GM19397 (cell line): ENCODE data around the gene TMEM108.
"Not testable (repeated sequence)": the region's sequence is repeated elsewhere in the genome, so short reads cannot be mapped to it uniquely, and the experiment has no call there.

Source experiments
- ATAC-seq: cut with Tn5 transposase; IDR thresholded peaks from one replicate; pipeline ENCODE4 v1.9.1; 2021; ENCODE audit warnings: mild to moderate bottlenecking, moderate library complexity; ENCODE audit not compliant: unreplicated experiment

The TMEM108 gene

GRCh38 chr3:133038089-133038730, at the start of gene TMEM108:
TMEM108 (plus strand) TSS chr3:133038391.
- ATAC-seq: peak; percentile 64

DNA sequence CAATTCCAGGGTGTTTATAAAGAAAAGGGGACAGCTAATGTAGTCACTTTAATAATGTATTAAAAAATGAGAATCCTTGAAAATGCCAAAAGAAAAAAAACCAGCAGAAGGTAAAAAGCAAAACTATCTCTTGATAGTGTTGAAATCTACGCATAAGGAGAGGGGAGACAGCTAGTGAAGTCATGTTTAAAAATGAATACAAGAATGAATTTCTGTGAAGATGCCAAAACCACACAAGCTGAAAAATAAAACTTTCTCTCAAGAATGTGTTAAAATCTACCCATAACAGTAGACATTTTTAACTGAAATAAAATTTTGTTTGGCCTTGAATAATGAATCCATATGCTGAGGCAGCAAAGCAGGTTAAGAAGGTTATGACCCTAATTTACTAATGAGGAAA, 42.2 kb upstream of the TMEM108 start:
- ATAC-seq: no peak

GRCh38 chr3:132997404-132998185, 40.6 kb upstream of the TMEM108 start:
- no peak for ATAC-seq

DNA sequence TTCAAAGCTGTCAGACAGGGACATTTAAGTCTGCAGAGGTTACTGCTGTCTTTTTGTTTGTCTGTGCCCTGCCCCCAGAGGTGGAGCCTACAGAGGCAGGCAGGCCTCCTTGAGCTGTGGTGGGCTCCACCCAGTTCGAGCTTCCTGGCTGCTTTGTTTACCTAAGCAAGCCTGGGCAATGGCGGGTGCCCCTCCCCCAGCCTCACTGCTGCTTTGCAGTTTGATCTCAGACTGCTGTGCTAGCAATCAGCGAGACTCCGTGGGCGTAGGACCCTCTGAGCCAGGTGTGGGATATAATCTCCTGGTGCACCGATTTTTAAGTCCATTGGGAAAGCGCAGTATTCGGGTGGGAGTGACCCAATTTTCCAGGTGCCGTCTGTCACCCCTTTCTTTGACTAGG, 33.2 kb upstream of the TMEM108 start:
- not testable (repeated sequence) for ATAC-seq

- ATAC-seq: no peak
Measured at GRCh38 chr3:133007601-133008000, 30.6 kb upstream of the TMEM108 start.

- no peak for ATAC-seq
Measured at GRCh38 chr3:133014325-133014724, 23.9 kb upstream of the TMEM108 start.

- not testable (repeated sequence) for ATAC-seq
Measured at GRCh38 chr3:133015573-133015972, 22.6 kb upstream of the TMEM108 start.

DNA sequence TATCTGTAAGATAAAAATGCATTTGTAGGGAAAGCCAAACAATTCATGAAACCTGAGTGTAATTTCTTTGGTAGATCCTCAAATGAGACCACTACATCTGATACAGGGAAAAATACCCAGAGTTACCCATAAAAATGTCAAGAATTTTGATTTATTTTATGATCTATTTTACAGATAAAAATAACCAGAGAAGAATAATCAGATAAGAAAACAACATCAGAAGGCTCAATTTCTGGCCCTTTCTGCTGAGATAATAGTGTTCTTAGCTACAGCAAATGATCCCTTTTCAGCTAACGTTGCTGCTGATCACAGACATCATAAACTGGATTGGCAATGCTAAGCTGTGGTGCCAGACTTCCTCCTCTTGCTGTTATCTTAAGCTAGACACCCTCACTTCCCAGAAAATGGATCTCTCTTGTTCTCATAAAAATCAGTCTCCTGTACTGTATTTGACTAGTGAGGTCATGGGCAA, 21.3 kb upstream of the TMEM108 start:
- ATAC-seq: no peak

DNA sequence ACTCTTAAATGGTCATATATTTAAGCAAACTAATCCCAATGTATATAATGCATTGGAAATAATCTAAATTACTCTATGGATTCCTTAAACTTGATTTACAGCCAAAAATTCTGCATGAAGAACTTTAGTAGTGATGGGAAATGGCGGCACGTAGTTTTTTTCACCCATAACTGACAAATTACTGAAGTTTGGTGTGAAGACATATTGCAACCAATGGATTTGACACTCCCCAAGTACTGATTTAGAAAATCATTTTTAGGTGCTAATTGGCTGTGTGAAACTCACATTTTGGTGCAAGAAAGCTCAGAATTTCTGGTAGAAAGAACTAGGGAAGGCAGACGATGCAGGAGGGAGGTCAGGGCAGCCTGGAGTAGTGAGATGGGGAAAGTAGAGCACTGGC, 19.3 kb upstream of the TMEM108 start:
- ATAC-seq: no peak

DNA sequence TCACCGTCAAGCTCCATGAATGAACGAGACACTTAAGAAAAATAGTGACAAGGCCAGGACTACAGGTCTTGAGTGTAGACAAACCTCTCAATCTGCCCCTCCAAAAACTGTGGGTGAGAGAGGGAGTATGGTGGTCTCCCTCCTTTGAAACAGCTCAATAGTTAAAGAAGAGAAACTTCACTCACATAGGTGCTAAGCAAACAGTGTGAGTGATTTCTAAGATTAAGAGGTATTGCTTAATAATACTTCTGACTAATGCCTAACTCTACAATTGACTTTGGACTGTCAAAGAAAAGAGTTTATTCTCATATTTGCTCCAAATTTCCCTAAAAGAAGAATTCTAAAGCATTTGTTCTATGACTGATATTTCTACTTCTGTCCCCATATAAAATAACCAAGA, 17.0 kb upstream of the TMEM108 start:
- no peak for ATAC-seq

GRCh38 chr3:133023362-133023761, 14.8 kb upstream of the TMEM108 start:
- no peak for ATAC-seq

DNA sequence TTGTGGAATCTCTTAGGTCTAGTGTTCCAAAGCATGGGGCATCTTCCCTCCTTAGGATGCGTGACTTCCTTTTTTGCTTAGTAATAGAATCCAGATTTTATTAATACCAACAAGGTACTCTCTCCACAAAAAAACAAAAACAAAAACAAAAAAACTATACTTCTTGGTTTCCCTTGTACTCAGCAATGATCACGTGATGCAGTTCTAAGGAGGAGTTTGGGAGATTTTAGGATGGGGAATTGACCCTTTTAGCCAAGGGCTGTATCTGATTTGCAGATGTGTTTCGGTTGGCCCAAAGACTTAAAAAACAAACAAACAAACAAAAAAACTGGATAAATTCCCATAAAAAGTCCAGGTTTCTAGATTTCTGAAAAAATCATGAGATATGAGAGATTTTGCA, 12.6 kb upstream of the TMEM108 start:
- ATAC-seq: no peak

DNA sequence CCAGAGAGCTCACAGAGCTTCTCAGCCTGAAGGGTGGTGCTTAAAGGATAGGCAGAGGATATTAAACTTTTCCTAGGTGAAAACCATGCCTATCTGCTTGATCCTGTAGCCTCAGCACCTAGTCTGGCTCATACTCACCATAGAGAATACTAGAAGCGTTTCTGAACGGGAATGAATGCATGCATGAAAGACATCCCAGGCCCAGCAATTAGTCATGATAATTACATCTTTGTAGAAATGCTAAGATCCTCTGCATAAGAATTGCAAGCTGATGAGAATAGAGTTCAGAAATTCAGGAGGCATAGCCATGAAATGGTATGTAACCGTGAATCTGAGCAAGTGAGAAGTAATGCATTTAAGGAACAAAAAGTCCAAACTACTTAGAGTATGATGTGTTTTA, 5.9 kb upstream of the TMEM108 start:
- no peak for ATAC-seq

GRCh38 chr3:133037436-133037835, 755 bp upstream of the TMEM108 start:
- no peak for ATAC-seq

DNA sequence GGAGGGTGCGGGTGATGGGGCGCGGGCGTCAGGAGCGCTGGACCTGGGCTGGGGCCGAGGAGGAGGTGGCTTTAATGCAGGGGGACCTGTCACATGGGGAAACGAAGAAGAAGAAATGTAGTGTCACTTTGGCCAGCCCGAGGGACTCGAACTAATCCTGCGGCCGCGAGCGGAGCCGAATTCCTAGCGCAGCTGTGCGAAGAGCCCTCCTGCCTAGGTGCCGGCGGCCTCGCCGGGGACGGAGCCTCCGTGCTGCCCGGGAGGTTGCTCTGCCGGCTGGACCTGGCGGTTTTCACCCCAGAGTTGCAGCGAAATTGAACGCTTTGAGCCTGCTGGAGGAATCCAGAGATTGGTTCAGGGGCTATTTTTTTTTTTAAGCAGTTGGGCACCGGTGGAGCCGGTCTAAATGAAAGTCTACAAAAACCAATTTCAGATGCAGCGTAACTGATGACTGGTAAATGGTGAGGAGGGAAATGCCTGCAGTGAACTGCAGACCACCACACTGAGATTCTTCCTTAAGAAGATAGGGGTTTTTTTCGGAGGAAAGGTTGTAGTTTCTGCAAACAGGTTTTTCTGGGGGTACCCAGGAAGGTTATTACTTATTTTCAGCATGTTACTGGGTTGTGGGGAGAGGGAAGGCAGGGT, 662 bp downstream of the TMEM108 start:
- ATAC-seq: no peak

GRCh38 chr3:133040696-133041523, 2.7 kb downstream of the TMEM108 start:
- peak; percentile 61 for ATAC-seq

DNA sequence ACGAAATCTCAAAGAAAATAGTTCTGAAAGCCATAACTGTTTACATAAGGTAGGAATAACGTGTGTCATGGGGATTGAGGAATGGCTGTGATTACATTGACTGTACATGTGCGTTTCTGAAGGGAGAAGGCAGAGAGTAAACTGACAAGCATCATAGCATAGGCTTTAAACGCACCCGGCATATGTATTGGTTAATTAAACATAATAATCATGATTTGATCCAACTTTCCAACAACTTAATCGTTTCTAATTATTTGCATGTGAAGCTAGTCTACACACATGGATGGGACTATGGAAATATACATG, 3.3 kb downstream of the TMEM108 start:
- no peak for ATAC-seq

DNA sequence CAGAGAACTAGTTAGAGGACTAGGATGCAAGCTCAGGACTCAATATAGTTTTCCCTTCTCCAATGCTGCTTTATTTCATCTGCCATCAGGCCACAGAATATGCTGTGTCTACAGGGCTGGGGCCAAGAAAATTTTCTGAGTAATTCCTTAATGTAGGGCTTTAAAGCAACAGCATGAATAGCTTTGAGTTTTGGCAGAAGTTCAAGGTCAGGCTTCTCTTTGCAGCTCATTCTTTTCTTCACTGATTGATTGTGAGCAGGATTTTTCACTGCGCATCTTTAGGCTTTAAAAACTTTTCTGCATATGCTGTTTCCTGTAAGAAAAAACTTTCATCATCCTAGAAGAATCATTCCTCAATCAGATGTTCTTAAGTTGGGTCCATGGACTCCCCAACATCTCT, 4.6 kb downstream of the TMEM108 start:
- ATAC-seq: no peak

GRCh38 chr3:133047980-133048379, 9.8 kb downstream of the TMEM108 start:
- no peak for ATAC-seq

GRCh38 chr3:133049491-133049890, 11.3 kb downstream of the TMEM108 start:
- no peak for ATAC-seq

DNA sequence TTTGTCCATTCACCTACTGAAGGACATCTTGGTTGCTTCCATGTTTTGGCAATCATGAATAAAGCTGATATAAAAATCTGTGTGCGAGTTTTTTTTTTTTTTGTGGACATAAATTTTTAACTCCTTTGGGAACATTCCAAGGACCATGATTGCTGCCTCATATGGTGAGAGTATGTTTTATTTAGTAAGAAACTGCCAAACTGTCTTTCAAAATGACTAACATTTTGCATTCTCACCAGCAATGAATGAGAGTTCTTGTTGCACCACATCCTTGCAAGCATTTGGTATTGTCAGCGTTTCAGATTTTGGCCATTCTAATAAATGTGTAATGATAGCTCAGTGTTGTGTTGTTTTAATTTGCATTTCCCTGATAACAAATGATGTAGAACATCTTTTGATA, 12.7 kb downstream of the TMEM108 start:
- ATAC-seq: no peak
